ENCODE data around the gene OSBPL2.

GRCh38 chr20:62298577-62299249, 60.4 kb downstream of the OSBPL2 start:
- TF ChIP-seq CTCF (IDR thresholded peaks at IDR 0.05) (no peak), POLR2AphosphoS5 (IDR thresholded peaks at IDR 0.05; ENCODE audit: low read depth, low read length) (no peak), REST (IDR thresholded peaks at IDR 0.05; ENCODE audit: insufficient read depth in 1 of 2, low read depth in 2 of 2, low read length in 1 of 2) (no peak)
